Activated B cell treated with CpG ODN at 0.5 μM for 24 hours (primary cell): ENCODE results near the gene CDC42EP1. TPM values are rescaled to one million over a fixed set of nuclear protein-coding genes. Genes with fewer than 3 reads are reported as not detected.

ENCODE experiments used
- ATAC-seq: fragments of 200-7000 bp; cut with Tn5 transposase; one replicate; pipeline ENCODE4 v1.10.0; 2021; ENCODE audit warnings: low read depth, mild to moderate bottlenecking, moderate library complexity
- CTCF ChIA-PET: fragments of 350-600 bp; sonication (Branson Sonifier 250); formaldehyde crosslinking; loops from one replicate; lab custom pipeline; 2021; ENCODE audit warnings: antibody characterized with exemption; lab: Charles Lee
- POLR2A ChIA-PET: fragments of 350-600 bp; sonication (Branson Sonifier 250); formaldehyde crosslinking; loops from one replicate; lab custom pipeline; 2021; ENCODE audit warnings: antibody characterized with exemption; lab: Charles Lee
- DNase-seq: peaks from one replicate; pipeline ENCODE4 v3.0.0; 2022
- H3K27ac Mint-ChIP-seq: one replicate; pipeline ENCODE4 v1.8.0; 2020; ENCODE audit warnings: mixed read lengths
- H3K27me3 Mint-ChIP-seq: one replicate; pipeline ENCODE4 v1.8.0; 2021; ENCODE audit warnings: mixed read lengths
- H3K36me3 Mint-ChIP-seq: one replicate; pipeline ENCODE4 v1.8.0; 2021; ENCODE audit warnings: low read depth, mixed read lengths
- H3K4me1 Mint-ChIP-seq: one replicate; pipeline ENCODE4 v1.8.0; 2021; ENCODE audit warnings: mixed read lengths
- H3K4me3 Mint-ChIP-seq: one replicate; pipeline ENCODE4 v1.8.0; 2020; ENCODE audit warnings: mild to moderate bottlenecking, mixed read lengths
- H3K9me3 Mint-ChIP-seq: one replicate; pipeline ENCODE4 v1.8.0; 2020; ENCODE audit warnings: mixed read lengths
- intact Hi-C: fragments of 100-400 bp; cut with micrococcal nuclease; formaldehyde crosslinking; loops from one replicate; pipeline ENCODE4 v1.15.1; 2024
- total RNA-seq: library from RNA; stranded (reverse); gene quantifications from 2 replicates; pipeline ENCODE4 v1.2.3, GENCODE V29; 2022
- TF ChIP-seq, protein P1 (sequence below): fragments of 200-600 bp; IDR thresholded peaks from one replicate; pipeline ENCODE4 v1.8.0; 2022; ENCODE audit warnings: antibody characterized with exemption, mild to moderate bottlenecking

CDC42EP1 gene
- total RNA-seq, 1 donor from 2014 or later: not detected

DNA sequence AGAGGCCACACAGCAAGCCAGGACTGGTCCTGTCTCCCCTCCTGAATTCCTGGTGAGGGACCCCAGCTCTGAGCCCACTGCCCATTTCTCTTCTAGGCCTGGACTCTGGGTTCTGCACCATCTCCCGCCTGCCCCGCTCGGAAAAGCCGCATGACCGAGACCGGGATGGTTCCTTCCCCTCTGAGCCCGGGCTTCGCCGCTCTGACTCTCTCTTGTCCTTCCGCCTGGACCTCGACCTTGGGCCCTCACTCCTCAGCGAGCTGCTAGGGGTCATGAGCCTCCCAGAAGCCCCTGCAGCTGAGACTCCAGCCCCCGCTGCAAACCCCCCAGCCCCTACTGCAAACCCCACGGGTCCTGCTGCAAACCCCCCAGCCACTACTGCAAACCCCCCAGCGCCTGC is 7.7 kb downstream of the CDC42EP1 start:
- H3K4me1 Mint-ChIP-seq: peaks cover 17% of the 10 kb centered on the region
- ChIA-PET CTCF (interaction anchor here (1.0 to 11.7 kb wide), 10 partner anchors 10 to 308 kb away, joined by 3 to 255 read pairs (median 8); partner anchors contain the start of gene GGA1), POLR2A (interaction anchor here (0.6 to 2.8 kb wide), 2 partner anchors 29 to 36 kb away, joined by 7 to 22 read pairs; no protein-coding TSS in a partner anchor)
- no peak overlapping the region for H3K4me3 Mint-ChIP-seq
- H3K27ac Mint-ChIP-seq: no peak overlapping the region
- H3K36me3 Mint-ChIP-seq: no peaks in the 10 kb centered on the region
- ATAC-seq: no peak
- no peak for DNase-seq
- H3K27me3 Mint-ChIP-seq: peaks cover 16% of the 10 kb centered on the region
- H3K9me3 Mint-ChIP-seq: no peaks in the 10 kb centered on the region
- TF ChIP-seq, protein P1, sequence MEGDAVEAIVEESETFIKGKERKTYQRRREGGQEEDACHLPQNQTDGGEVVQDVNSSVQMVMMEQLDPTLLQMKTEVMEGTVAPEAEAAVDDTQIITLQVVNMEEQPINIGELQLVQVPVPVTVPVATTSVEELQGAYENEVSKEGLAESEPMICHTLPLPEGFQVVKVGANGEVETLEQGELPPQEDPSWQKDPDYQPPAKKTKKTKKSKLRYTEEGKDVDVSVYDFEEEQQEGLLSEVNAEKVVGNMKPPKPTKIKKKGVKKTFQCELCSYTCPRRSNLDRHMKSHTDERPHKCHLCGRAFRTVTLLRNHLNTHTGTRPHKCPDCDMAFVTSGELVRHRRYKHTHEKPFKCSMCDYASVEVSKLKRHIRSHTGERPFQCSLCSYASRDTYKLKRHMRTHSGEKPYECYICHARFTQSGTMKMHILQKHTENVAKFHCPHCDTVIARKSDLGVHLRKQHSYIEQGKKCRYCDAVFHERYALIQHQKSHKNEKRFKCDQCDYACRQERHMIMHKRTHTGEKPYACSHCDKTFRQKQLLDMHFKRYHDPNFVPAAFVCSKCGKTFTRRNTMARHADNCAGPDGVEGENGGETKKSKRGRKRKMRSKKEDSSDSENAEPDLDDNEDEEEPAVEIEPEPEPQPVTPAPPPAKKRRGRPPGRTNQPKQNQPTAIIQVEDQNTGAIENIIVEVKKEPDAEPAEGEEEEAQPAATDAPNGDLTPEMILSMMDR: no peak
- intact Hi-C loops: no loop called here

DNA sequence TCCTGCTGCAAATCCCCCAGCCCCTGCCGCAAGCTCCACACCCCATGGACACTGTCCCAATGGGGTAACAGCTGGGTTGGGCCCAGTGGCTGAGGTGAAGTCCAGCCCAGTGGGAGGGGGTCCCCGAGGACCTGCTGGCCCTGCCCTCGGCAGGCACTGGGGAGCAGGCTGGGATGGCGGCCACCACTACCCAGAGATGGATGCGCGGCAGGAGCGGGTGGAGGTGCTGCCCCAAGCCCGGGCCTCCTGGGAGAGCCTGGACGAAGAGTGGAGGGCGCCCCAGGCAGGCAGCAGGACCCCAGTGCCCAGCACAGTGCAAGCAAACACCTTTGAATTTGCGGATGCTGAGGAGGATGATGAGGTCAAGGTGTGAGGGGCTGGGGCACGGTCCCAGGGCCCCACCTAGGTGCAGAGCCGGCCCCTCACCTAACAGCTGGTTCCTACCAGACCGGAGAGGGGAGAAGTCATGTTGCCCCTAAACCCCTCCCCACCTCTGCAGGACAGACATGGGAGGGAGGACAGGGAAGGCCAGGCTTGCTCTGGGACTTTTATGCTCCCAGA is 8.2 kb downstream of the CDC42EP1 start:
- Mint-ChIP-seq H3K4me3 (no peak overlapping the region), H3K36me3 (no peaks in the 10 kb centered on the region), H3K9me3 (no peaks in the 10 kb centered on the region), H3K27me3 (peaks cover 12% of the 10 kb centered on the region), H3K4me1 (peaks cover 17% of the 10 kb centered on the region), H3K27ac (no peak overlapping the region)
- CTCF ChIA-PET: interaction anchor here (1.6 to 11.7 kb wide), 5 partner anchors 11 to 308 kb away, joined by 5 to 255 read pairs (median 9); no protein-coding TSS in a partner anchor
- intact Hi-C loops: no loop called here
- POLR2A ChIA-PET: no interaction called here
- DNase-seq (no peak), ATAC-seq (no peak)
- TF ChIP-seq, protein P1: no peak

DNA sequence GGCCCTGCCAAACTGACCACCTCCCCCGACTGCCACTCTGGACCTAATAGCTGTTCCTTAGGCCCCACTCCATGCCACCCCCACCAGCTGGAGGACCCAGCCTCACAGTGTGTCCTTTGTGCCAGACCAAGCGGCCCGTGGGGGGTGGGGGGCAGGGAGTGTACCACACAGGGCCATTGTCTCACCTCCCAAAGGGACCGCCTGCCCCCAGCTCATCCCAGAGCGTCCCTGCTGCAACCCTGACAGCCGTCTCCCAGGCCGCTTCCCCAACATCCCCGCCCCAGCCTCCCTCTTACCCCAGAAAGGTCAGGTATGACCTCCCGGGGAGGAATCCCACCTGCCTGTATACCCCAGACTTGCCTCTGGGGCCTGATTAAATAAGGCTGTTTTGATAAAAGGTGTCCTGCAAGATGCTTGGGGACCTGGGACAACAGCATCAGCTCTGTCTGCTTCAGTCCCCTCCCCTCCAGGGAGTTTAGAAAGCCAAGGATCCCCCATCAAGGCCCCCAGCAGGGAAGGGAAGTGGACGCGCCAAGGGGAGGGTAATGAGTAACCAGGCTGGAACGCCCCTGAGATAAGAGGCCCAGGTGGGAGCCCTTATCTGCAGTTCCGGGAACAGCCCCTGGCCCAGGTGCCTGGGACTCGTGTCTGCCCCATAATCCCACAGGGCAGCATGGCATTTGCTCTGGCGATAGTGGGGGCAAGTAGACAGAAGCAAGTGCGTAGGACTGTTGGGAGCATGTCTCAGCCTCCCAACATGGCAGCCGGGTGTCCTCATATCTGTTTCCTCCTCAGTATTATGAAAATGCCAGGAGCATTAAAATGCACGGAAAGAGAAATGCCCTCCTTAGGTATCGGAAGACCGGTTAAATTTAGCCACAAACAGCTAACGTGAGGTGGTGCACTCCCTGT is 9.0 kb downstream of the CDC42EP1 start:
- CTCF ChIA-PET: interaction anchor here (1.2 to 11.7 kb wide), 2 partner anchors 25 to 97 kb away, joined by 4 to 255 read pairs; no protein-coding TSS in a partner anchor
- Mint-ChIP-seq H3K4me1 (peaks cover 17% of the 10 kb centered on the region), H3K9me3 (no peaks in the 10 kb centered on the region), H3K36me3 (no peaks in the 10 kb centered on the region), H3K27ac (no peak overlapping the region), H3K4me3 (no peak overlapping the region), H3K27me3 (peaks cover 10% of the 10 kb centered on the region)
- DNase-seq: no peak
- POLR2A ChIA-PET: interaction anchor here (0.7 kb wide), 1 partner anchor 8 kb away, joined by 3 read pairs; no protein-coding TSS in a partner anchor
- intact Hi-C loops: no loop called here
- no peak for ATAC-seq
- TF ChIP-seq, protein P1: no peak

DNA sequence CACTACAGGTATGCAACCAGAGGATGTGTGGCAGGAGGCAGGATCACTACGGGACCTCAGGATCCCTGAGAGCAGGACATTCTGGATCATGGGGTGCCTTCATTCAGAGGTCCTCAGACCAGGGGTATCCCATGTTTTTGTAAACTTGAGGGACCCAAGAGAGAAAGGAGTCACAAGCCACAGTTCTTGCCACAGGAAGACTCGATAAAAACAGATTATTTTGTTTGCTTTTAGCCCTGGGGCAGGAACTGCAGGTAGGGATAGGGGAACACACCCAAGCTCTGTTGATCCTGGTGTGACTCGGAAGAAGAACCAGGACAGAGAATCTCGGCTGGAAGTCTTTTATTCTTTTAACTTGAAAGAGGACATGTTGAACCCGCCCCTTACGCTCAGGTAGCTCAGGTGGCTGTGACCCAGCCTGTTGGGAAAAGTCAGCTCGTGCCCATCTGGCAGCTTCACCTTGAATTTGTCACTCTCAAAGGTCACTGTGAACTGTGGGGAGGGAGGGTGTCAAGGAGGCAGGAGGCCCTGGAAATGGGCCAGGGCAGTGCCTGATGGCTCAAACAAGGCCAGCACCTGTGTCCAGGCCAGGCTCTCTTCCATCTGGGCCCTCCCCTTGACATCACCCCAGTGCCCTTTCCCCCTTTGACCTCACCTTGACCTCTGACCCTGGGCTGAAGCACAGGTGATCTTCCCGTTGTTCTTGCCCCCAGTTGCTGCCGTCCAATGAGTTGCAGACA is 9.8 kb downstream of the CDC42EP1 start:
- H3K4me3 Mint-ChIP-seq: no peak overlapping the region
- H3K36me3 Mint-ChIP-seq: no peaks in the 10 kb centered on the region
- intact Hi-C loops: no loop called here
- ChIA-PET POLR2A (interaction anchor here (0.7 kb wide), 1 partner anchor 8 kb away, joined by 3 read pairs; no protein-coding TSS in a partner anchor), CTCF (interaction anchor here (0.6 to 11.7 kb wide), 4 partner anchors 22 to 1048 kb away, joined by 3 to 255 read pairs (median 4); no protein-coding TSS in a partner anchor)
- no peak overlapping the region for H3K27ac Mint-ChIP-seq
- no peaks in the 10 kb centered on the region for H3K9me3 Mint-ChIP-seq
- peaks cover 17% of the 10 kb centered on the region for H3K4me1 Mint-ChIP-seq
- H3K27me3 Mint-ChIP-seq: peaks cover 13% of the 10 kb centered on the region
- TF ChIP-seq, protein P1: no peak
- ATAC-seq: no peak
- no peak for DNase-seq
